HepG2 (cell line): ENCODE measurements around the gene RNMT.

Experiments
- EP300 ChIP-seq, 3 experiments: sonication (generic) in 1 of 3; formaldehyde crosslinking in 1 of 3; IDR thresholded peaks; 2 replicates each; pipeline versions ENCODE4 v1.5.1 to v1.6.1; 2011 to 2020; ENCODE audit warnings: low read depth in 2 of 3, low read length in 2 of 3, borderline replicate concordance in 1 of 3, improper control_type of control experiment in 1 of 3, mild to moderate bottlenecking in 1 of 3, missing genetic modification reagents in 1 of 3, moderate library complexity in 1 of 3
- ETV6 ChIP-seq: sonication (generic); formaldehyde crosslinking; conservative IDR thresholded peaks from 2 replicates; pipeline ENCODE4 v1.4.0; 2020; ENCODE audit warnings: missing genetic modification reagents
- ZNF292 ChIP-seq: sonication (generic); formaldehyde crosslinking; IDR thresholded peaks from 2 replicates; pipeline ENCODE4 v1.8.1; 2022; ENCODE audit warnings: mild to moderate bottlenecking, low read depth, missing genetic modification reagents, borderline replicate concordance
- TF ChIP-seq, protein P1 (sequence below): sonication (generic); formaldehyde crosslinking; IDR thresholded peaks from 2 replicates; pipeline ENCODE4 v1.5.0; 2020; ENCODE audit warnings: mild to moderate bottlenecking, missing genetic modification reagents, moderate library complexity

DNA sequence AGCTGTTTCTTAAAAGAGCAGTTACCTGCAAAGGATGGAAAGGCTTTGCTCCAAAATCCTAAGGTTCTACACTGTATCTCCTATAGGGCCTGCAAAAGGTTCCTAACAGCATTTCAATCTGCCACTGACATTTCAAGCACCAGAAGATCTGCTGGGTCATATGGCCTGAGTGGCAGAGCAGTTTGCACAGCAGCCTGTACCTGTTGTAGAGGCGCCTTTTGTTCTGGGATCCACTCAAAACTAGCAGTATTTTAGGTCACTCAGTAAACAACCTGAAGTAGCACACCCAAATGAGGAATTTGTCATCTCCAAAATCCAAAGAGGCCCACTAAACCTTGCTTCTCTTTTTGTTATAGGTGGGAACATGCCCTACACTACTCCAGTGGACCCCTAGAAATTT lies 6.3 kb upstream of the RNMT start:
- TF ChIP-seq ETV6 (CRISPR knock-in tag) = no peak
- TF ChIP-seq EP300 (IDR thresholded peaks at IDR 0.05; ENCODE audit: low read depth in 2 of 2, low read length in 2 of 2) = no peak
- TF ChIP-seq EP300 (CRISPR knock-in tag; IDR thresholded peaks at IDR 0.05; ENCODE audit: borderline replicate concordance) = no peak
- TF ChIP-seq ZNF292 = no peak
- TF ChIP-seq, protein P1, sequence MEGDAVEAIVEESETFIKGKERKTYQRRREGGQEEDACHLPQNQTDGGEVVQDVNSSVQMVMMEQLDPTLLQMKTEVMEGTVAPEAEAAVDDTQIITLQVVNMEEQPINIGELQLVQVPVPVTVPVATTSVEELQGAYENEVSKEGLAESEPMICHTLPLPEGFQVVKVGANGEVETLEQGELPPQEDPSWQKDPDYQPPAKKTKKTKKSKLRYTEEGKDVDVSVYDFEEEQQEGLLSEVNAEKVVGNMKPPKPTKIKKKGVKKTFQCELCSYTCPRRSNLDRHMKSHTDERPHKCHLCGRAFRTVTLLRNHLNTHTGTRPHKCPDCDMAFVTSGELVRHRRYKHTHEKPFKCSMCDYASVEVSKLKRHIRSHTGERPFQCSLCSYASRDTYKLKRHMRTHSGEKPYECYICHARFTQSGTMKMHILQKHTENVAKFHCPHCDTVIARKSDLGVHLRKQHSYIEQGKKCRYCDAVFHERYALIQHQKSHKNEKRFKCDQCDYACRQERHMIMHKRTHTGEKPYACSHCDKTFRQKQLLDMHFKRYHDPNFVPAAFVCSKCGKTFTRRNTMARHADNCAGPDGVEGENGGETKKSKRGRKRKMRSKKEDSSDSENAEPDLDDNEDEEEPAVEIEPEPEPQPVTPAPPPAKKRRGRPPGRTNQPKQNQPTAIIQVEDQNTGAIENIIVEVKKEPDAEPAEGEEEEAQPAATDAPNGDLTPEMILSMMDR (CRISPR knock-in tag) = no peak
